Subcutaneous adipose tissue (tissue), 4 donors: ENCODE data around the gene TBX10. TPM values are rescaled to one million over a fixed set of nuclear protein-coding genes. Genes with fewer than 3 reads are reported as not detected.

Source experiments
- small RNA-seq: library from RNA; depleted of rRNA; stranded (forward); fragments of <200 nt; gene quantifications from one replicate; pipeline ENCODE3, GENCODE V24; 2016
- total RNA-seq, 4 donors: library from RNA; depleted of rRNA; stranded (reverse); fragments of >200 nt; gene quantifications; one replicate each; pipeline ENCODE4 v1.1.0, GENCODE V29; 2016
- TF ChIP-seq, protein P1 (sequence below): fragments of 450-650 bp; IDR thresholded peaks from one replicate; pipeline ENCODE4 v1.5.1; 2016; ENCODE audit warnings: low read depth, mild to moderate bottlenecking, control low read depth, antibody characterized with exemption, moderate library complexity

The TBX10 gene
- total RNA-seq, 4 donors from 2014 or later = not detected

DNA sequence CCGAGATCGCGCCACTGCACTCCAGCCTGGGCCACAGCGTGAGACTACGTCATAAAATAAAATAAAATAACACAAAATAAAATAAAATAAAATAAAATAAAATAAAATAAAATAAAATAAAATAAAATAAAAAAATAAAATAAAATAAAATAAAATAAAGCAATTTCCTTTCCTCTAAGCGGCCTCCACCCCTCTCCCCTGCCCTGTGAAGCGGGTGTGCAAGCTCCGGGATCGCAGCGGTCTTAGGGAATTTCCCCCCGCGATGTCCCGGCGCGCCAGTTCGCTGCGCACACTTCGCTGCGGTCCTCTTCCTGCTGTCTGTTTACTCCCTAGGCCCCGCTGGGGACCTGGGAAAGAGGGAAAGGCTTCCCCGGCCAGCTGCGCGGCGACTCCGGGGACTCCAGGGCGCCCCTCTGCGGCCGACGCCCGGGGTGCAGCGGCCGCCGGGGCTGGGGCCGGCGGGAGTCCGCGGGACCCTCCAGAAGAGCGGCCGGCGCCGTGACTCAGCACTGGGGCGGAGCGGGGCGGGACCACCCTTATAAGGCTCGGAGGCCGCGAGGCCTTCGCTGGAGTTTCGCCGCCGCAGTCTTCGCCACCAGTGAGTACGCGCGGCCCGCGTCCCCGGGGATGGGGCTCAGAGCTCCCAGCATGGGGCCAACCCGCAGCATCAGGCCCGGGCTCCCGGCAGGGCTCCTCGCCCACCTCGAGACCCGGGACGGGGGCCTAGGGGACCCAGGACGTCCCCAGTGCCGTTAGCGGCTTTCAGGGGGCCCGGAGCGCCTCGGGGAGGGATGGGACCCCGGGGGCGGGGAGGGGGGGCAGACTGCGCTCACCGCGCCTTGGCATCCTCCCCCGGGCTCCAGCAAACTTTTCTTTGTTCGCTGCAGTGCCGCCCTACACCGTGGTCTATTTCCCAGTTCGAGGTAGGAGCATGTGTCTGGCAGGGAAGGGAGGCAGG lies 56.0 kb downstream of the TBX10 start, which contains the start of gene GSTP1:
Gene GSTP1, plus strand, starts transcription at position 566 of the 958 bp plus-strand sequence. Its CDS starts 32 bp downstream, at position 598.
- TF ChIP-seq, protein P1, sequence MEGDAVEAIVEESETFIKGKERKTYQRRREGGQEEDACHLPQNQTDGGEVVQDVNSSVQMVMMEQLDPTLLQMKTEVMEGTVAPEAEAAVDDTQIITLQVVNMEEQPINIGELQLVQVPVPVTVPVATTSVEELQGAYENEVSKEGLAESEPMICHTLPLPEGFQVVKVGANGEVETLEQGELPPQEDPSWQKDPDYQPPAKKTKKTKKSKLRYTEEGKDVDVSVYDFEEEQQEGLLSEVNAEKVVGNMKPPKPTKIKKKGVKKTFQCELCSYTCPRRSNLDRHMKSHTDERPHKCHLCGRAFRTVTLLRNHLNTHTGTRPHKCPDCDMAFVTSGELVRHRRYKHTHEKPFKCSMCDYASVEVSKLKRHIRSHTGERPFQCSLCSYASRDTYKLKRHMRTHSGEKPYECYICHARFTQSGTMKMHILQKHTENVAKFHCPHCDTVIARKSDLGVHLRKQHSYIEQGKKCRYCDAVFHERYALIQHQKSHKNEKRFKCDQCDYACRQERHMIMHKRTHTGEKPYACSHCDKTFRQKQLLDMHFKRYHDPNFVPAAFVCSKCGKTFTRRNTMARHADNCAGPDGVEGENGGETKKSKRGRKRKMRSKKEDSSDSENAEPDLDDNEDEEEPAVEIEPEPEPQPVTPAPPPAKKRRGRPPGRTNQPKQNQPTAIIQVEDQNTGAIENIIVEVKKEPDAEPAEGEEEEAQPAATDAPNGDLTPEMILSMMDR = no peak

DNA sequence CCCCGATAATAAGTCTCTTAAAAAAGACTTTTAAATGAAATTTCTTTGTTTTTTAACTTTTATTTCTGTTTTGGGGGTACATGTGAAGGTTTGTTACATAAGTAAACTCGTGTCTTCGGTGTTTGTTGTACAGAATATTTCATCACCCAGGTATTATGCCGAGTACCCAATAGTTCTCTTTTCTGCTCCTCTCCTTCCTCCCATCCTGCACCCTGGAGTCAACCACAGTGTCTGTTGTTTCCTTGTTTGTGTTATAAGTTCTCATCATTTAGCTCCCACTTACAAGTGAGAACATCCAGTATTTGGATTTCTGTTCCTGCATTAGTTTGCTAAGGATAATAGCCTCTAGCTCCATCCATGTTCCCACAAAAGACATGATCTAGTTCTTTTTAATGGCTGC lies 57.6 kb downstream of the TBX10 start:
- TF ChIP-seq, protein P1 = no peak

DNA sequence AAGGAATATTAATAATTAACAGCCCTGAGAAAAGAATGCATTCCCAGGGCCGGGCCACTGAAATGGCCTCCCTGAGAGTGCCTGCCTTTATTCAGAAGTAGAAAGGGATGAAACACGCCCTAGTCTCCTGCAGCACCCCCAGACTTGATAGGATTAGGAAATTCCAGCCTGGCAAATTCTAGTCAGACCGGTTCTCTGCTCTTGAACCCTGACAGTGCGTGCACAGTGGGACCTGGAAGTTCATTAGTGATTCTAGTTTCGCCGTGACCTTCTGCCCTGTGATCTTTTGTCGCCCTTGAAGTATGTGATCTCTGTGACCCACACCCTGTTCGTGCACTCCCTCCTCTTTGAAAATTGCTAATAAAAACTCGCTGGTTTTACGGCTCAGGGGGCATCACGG lies 58.1 kb downstream of the TBX10 start:
- TF ChIP-seq, protein P1 = no peak

Small RNAs within 50 kb of the gene (small RNA-seq; reads per million reads assigned to genes)
- not detected for gene AP003385.3
- gene RPL37P2 = 0.73 reads per million

Other genes with a start within 250 kb of the TBX10 start
- 10 to 100 TPM in 1 of 4 donors, 1 to 10 TPM in 3; 5.2 to 11.7 (median 7.8) TPM for gene RAD9A, start 247.8 kb downstream of the TBX10 start, total RNA-seq
- gene PPP1CA, start 237.9 kb downstream of the TBX10 start, total RNA-seq = 100 to 1,000 TPM in 1 of 4 donors, 10 to 100 TPM in 3; 60.8 to 110 (median 64.9) TPM
- 1 to 10 TPM; 1.7 to 9.3 (median 3.1) TPM for gene TBC1D10C, start 235.7 kb downstream of the TBX10 start, total RNA-seq
- gene CARNS1, start 224.1 kb downstream of the TBX10 start, total RNA-seq = under 1 TPM in 3 of 4 donors, not detected in 1; 0.17 to 0.38 (median 0.22) TPM
- gene RPS6KB2, start 211.3 kb downstream of the TBX10 start, total RNA-seq = 10 to 100 TPM; 22.2 to 35.4 (median 27.0) TPM
- gene PTPRCAP, start 202.1 kb downstream of the TBX10 start, total RNA-seq = 1 to 10 TPM; 1.7 to 6.7 (median 3.5) TPM
- gene CORO1B, start 196.3 kb downstream of the TBX10 start, total RNA-seq = 10 to 100 TPM; 30.7 to 95.4 (median 70.7) TPM
- gene GPR152, start 187.0 kb downstream of the TBX10 start, total RNA-seq = not detected
- gene CABP4, start 184.4 kb downstream of the TBX10 start, total RNA-seq = 1 to 10 TPM; 1.1 to 5.1 (median 1.8) TPM
- 10 to 100 TPM; 21.4 to 85.5 (median 36.2) TPM for gene TMEM134, start 170.5 kb downstream of the TBX10 start, total RNA-seq
- gene AIP, start 156.7 kb downstream of the TBX10 start, total RNA-seq = 10 to 100 TPM; 48.6 to 77.3 (median 64.9) TPM
- 10 to 100 TPM in 3 of 4 donors, 1 to 10 TPM in 1; 9.2 to 14.9 (median 11.9) TPM for gene PITPNM1, start 134.4 kb downstream of the TBX10 start, total RNA-seq
- 10 to 100 TPM; 21.2 to 33.2 (median 23.5) TPM for gene CDK2AP2, start 131.6 kb downstream of the TBX10 start, total RNA-seq
- gene CABP2, start 116.3 kb downstream of the TBX10 start, total RNA-seq = not detected
- 100 to 1,000 TPM; 399 to 826 (median 474) TPM for gene GSTP1, start 56.0 kb downstream of the TBX10 start, total RNA-seq
- 100 to 1,000 TPM; 148 to 403 (median 197) TPM for gene NDUFV1, start 32.8 kb downstream of the TBX10 start, total RNA-seq
- 10 to 100 TPM in 2 of 4 donors, 1 to 10 TPM in 2; 6.2 to 23.7 (median 9.6) TPM for gene NUDT8, start 9.8 kb downstream of the TBX10 start, total RNA-seq
- gene ACY3, start 11.0 kb upstream of the TBX10 start, total RNA-seq = not detected
- gene ALDH3B2, start 34.9 kb upstream of the TBX10 start, total RNA-seq = not detected